Esophagus mucosa (tissue), 1 donor: ENCODE data around the gene NT5E. TPM values are rescaled to one million over a fixed set of nuclear protein-coding genes. Genes with fewer than 3 reads are reported as not detected.
"Not testable (repeated sequence)": the region's sequence is repeated elsewhere in the genome, so short reads cannot be mapped to it uniquely, and the experiment has no call there.

Source experiments
- ATAC-seq: fragments of 200-7000 bp; cut with Tn5 transposase; one replicate; pipeline ENCODE4 v1.9.1; 2020
- total RNA-seq: library from RNA; stranded (reverse); gene quantifications from one replicate; pipeline ENCODE4 v1.2.4, GENCODE V29; 2023
- donor health status: DM: yes; HTN: yes; CAD: no.

The NT5E gene
- 4.1 TPM for total RNA-seq

GRCh38 chr6:85449818-85450759 lies at the start of gene NT5E:
Gene NT5E (plus strand): TSS chr6:85450083. CDS start chr6:85450140, 57 bp downstream.
- peak; percentile 83 for ATAC-seq

- ATAC-seq = no peak
These were observed 49.6 kb upstream of the NT5E start for GRCh38 chr6:85400331-85400730.

DNA sequence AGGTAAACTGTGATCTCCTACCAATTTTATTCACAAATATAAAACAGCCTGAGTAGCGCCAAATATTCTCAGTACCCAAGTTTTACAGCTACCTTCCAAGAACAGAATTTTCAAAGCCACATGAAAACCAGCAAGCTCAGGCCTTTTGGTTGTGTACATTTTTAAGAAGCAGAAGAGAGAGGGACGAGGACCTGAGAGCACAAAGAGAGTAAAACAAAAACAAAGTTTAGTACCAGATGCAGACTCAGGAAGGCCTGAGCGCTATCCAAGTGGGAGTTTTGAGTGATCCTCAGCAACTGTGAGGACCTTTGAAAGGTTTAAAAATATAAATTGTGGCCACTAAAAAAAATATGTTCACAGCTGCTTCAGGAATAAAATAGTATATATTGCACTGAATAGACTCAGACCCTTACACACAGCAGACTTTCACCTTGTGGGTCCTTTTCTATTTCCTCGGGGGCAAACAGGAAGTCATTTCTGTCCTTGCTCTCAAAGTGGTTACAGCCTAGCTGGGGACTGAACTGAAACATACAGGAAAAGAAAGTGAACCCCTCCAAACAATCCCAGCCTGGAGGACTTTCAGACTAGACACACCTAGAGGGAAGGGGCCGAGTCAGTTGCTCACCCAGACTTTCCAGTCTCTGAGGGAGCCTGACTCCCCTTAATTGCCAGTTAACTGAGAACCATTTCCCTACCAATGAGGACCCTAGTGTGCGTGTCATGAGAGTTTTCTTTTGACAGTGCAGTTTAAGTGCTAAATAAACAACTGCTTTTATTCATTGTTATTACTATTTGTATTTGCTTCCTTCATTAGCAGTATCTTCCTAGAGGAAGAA lies 48.5 kb upstream of the NT5E start:
- ATAC-seq = no peak

- ATAC-seq = no peak
These were observed 47.8 kb upstream of the NT5E start for GRCh38 chr6:85402071-85402470.

GRCh38 chr6:85402922-85403321 lies 47.0 kb upstream of the NT5E start:
- ATAC-seq = peak; percentile 79

DNA sequence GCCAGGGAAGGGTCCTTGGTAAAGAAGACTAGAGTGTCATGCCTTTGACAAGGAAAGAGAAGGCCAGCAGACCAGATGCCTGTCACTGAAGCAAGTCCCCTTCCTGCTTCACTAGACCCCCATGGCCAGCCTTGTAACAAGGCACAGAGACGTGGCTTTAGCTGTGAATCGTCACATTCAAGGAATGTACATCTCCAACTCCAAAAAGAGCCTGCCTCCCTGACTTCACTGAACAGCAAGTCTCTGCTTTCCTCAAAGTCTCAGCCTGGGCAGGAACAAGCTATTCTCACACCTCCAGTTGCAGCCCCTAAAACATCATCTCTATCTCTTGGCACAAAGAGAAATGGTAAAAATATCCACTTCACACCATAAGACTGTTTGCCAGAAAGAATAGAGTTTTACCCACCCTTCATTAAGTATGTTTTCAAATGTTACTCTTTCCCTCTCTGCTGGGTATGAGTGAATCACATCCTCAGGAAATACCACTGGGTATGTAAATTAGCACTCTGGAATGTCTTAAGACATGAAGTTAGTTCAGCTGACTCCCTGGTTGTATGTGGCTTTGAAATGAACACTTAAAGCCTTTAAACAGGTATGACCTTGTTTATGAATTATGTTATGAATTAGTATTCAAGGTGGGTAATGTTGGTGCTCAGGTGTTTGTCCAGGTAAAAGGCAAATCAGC lies 46.4 kb upstream of the NT5E start:
- ATAC-seq = peak; percentile 81

- ATAC-seq = not testable (repeated sequence)
These were observed 45.8 kb upstream of the NT5E start for GRCh38 chr6:85404016-85404563.

DNA sequence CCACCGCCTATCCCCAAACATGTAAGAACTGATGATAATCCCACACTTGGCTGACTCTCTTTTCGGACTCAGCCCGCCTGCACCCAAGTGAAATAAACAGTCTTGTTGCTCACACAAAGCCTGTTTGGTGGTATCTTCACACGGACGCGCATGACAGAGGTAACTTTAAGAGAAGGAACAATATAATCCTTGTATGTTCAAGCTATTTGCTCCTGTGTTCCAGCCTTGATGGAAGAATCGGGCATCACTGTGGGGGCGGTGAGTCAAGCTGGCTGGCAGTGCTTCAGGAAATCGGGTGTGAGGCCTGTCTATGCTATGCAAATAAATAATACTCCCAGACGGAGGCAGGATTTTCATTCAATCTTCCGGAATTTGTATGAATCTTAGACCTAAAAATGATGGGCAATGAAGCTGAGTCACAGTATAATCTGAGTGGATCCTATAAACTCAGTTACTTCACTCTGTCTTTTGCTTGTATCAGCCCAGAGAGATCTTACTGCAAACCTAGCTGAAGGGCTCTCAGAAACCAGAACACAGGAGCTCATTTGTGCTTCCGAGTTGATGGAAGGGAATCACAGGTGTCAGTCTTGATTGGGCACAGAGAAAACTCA lies 45.2 kb upstream of the NT5E start:
- ATAC-seq = peak; percentile 77

DNA sequence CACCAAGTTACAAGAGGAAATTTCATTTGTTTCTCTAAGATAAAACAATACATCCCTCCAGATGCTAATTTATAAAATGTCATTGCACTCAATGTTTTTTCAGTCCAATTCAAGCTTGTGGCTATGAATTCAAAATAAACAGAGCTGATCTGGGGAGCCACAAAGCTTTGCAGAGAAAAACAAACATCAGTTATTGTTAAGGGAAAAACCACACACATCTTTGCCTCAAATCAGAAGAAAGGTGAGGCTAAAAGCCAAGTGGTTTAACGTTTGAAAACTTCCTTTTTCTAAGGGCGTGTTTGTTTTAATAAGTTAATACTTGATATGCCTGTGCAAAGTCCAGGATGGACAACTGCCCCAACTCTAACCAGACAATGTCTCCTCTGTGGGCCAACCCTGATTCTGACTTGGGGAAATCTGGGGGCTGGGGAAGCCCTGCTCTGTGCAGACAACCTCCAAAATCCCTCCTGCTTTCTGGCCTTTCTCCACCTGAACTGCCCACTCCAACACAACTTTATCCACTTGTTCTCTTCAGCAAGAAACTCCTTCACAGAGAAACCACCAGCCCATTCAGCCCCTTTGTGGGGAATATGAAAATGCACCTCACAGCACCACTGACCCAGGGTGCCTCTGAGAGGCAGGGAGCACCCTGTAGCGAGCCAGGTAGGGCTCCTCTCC lies 44.6 kb upstream of the NT5E start:
- no peak for ATAC-seq

DNA sequence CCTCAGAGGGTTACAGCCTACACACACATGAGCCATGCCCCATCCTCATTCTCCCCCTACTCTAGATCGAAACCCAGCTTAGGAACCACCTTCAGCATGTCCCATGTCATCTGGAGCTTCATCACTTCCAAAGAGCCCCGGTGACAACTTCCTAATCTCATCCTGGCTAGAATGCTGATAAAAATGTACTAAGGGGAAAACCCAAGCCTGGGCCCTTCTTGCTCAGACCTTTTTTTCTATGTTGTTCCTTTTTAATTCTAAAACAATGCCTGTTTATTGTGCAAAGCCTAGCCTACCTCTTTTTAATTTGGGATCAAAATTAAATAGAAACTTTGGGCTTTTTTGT lies 44.1 kb upstream of the NT5E start:
- ATAC-seq = no peak

GRCh38 chr6:85406641-85407075 lies 43.2 kb upstream of the NT5E start:
- peak; percentile 10 for ATAC-seq

DNA sequence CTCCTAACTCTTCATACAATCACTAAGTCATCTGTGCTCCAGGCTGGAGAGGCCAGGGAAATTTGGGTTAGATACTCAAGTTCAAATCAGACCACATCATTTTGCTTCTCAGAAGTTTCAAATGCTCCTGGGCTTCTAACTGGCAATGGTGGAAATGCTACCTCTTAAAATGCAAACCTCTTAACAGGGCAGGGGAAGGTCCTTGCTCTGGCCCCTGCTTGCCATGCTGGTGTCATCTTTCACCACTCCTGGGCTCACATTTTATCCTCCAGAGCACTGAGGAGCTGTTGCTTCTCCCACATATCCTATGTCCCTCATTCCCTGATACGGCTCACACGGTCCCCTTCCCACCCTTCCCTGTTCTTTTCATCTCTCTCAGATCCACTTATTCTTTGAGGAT lies 41.8 kb upstream of the NT5E start:
- ATAC-seq = no peak

DNA sequence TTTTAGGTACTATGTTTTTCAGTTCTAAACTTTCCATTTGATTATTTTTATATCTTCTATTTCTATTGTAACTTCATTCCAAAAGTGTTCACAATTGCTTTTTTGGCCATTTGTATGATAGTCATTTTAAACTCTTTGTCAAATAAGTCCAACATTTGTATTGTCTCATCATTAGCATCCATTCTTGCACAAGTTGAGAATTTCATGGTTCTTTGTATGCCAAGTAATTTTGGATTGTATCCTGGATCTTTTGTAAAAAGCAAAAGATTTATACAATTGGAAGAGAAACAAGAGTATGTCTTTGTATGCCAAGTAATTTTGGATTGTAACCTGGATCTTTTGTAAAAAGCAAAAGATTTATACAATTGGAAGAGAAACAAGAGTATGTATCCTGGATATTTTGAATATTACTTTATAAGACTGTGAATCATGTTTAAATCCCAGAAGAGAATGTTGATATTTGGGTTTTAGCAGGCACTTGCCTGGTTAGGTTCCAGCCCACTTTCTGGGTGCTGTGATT lies 36.9 kb upstream of the NT5E start:
- no peak for ATAC-seq

DNA sequence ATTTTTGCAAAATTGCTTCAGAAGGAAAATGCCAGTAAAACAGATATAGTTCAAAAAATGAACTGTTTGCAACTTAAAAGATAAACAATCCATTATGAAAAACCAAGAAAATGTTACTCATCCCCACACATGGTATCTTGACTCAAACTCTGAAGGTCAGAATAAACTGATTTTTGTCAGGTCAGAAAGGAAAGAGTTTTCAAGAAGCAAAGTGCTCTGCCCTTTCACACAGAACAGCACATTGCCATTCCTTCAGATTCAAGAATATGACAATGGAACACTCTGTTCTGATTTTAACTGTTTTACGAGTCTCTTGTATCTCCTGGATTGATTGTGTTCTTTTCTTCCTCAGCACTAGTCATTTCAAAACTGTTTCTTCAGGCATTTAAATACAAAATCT lies 33.8 kb upstream of the NT5E start:
- no peak for ATAC-seq

- no peak for ATAC-seq
These were observed 33.1 kb upstream of the NT5E start for GRCh38 chr6:85416766-85417165.

DNA sequence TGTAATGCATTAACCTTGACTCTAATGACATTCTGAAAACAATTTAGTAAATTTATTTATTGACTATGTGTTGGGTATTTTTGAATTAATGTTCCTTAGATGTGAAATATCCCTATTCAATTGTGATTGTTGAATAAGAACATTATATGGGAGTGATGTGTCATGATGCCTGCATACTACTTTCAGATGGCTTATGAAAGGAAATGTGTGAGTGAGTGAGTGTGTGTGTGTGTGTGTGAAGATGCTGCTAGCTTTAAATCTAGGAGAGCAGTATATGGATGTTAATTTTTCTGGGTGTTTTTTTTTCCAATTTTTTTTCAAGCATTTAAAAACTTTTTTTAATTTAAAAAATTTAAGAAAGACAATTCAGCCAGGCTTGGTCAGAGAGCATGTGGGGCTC lies 32.5 kb upstream of the NT5E start:
- no peak for ATAC-seq

DNA sequence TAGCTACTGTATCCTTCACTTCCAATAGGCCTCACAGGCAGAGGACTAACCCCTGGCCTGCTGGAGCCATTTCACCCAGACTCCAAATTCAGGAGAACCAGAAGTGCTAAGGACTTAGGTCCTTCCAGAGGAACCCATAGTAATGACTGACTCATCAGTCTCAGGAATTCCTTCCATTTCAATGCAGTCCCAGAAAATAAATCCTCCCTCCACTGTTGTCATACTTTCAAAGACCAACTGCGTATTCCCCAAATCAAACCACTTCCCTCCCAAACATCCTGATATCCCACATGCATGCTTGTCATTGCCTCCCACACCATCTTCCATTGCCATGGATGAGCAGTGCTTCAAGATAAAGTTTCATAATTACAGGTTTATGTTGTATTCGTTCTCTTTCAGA lies 31.8 kb upstream of the NT5E start:
- ATAC-seq = no peak

- ATAC-seq = no peak
These were observed 30.7 kb upstream of the NT5E start for GRCh38 chr6:85419046-85419759.

DNA sequence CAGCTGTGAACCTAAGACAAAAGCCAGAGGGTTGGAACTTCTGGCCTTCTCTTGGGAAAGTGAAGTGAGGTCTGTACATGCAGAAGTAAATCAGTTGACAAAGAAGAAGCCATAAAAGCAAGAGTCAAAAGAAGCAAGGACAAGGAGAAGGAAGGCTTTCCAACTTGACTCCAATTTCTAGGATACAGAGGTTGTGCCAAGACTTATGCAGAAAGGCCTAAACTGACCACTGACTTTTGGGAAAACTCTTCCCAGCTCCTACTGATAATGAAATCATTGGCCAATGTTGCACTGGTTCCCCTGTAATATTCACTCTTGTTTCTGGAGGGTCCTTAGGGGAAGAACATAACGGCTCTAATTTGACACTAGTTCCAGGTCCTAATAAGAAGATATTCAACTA lies 29.3 kb upstream of the NT5E start:
- no peak for ATAC-seq

- no peak for ATAC-seq
These were observed 28.7 kb upstream of the NT5E start for GRCh38 chr6:85421181-85421580.

- ATAC-seq = no peak
These were observed 27.9 kb upstream of the NT5E start for GRCh38 chr6:85421972-85422371.
